Stimulated activated CD8-positive, alpha-beta memory T cell treated with anti-CD3 and anti-CD28 coated beads, Interleukin-2, amount 100 ng/mL, for 48 hours (primary cell): Measurements from ENCODE around the gene PYROXD2.

ENCODE experiments used
- DNase-seq, 2 donors: peaks; one replicate each; pipeline ENCODE4 v3.0.0-alpha.2; 2020; ENCODE audit warnings: low read depth in 2 of 2

The PYROXD2 gene

DNA sequence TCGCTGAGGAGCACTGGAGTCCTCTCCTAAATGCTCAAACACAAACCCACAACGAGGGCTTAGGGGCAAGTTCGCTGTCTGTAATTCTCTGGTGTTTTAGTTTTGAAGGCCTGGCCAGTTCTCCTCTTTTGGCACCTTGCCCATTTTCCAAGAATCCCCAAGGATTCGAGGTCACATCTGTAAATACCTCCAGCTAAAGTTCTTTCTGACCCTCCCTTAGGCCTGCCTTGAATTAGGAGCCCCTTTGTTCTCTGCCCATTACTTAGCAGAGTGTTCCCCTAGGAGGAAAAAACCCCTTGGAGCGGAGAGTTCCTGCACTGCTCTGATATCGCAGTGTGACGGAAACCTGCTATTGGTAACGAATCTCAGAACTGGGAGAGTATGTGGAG, 743 bp upstream of the PYROXD2 start:
- no peak for DNase-seq

DNA sequence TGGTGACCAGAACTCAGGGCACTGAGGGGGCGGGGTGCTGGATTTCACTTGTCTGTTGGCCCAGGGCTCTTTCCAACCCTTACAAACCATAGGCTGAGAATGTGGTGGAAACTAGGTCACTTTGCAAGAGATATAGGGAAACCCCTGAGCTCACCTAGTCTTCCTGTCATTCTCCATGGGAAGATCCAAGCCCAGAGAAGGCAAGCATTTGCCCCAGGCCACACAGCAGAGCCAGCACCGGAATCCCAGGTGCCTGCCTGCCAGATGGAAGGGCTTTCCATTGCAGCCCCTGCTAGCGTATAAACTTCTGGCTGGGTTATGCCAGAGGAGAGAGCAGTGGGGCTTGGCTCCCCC, 427 bp downstream of the PYROXD2 start:
- DNase-seq, result no peak

DNA sequence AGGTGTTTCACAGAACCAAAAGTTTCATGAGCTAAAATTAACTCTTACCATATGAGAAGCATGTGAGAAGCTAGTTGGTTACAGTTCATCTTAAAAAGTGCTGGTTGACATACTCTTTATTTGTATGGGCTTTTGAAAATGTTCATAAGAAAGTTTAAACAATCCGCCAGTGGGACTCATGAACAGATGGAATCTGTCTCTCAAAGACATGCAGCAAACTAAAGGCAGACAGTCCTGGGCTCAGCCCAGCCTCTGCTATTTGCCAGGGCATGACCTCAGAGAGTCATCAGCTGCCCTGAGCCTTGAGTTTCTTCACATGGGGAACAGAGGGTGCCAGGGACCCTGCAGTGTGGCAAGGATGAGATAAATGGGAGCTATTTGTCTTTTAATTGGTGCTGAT, 3.2 kb downstream of the PYROXD2 start:
- no peak for DNase-seq

DNA sequence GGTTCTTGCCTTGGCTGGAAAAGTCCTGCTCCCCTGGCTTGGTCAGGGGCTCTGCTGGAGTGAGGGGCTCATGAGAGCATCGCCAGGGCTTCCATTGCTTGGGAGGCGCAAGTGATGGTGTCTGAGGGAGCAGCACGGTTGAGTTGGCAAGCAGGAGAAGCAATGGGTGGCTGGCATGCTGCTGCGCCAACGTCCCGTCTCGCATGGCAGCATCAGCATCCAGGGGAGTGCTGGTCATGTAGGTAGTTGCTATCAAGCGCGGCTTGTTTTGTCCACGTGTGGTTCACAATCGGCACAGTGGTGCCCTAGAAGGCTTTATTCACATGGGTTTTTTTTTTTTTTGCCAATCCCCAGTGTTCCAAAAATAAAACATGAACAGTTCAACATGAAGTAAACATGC, 3.8 kb downstream of the PYROXD2 start:
- DNase-seq, result no peak

DNA sequence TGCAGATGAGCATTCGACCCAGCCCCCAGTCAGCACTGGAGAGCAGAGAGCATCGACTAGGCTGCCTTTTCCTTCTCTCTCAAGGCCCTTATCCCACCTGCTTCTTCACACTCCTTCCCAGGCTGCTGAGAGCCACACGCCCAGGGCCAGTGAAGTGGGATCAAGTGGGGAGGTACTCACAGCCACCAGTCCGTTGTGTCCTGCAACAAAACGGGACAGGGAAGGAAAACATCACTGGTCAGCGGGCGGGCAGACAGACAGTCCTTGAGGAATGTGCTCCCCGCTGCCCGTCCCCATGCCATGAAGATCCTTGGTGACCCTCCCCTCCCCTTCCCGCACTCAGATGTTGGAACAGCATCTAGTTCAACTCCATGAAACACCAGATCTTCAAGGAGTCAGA, 4.2 kb downstream of the PYROXD2 start:
- no peak for DNase-seq

DNA sequence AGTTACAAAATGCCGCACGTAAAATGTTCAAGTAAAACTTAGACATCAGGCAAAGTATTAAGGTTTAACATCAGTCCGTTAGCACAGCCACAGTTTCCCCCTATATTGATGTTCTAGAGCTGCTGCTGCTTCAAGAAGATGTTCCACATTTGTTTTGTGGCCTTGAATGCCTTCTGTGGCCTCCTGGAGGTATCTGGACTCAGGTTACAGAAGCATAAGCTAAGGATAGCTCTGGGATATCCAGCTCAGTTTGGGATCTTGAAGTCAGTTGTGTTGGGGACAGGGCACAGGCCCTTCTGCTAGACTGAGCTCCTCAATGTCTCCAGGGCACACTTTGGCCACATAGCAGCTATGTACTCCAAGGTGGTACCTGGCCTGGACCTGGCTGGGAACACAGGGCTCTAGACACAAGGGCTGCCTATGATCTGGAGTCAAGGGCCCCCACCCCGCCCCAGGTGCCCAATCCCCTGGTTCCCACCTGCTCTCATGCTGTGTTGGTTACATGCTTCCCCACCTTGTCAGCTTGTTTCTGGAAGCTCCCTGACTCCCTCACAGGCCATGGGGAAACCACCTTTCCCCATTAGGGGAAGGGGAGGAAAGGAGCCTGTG, 4.7 kb downstream of the PYROXD2 start:
- no peak for DNase-seq

DNA sequence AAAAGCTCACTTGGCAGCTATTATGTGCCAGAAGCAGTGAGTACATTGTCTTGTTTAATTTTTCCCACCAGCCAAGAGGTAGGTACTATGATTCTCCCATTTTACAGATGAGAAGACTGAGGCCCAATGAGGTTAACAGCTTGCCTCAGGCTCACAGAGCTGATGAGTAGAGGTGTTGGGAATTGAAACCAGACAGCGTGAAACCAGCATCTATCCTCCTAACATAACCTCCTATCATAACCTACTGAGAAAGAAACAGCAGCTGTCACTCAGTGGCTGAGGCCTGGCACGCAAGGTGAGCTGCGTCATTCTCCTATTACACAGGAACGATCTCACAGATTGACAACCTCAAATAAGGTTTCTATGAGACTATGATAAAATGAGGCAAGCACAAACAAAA, 6.2 kb downstream of the PYROXD2 start:
- no peak for DNase-seq

DNA sequence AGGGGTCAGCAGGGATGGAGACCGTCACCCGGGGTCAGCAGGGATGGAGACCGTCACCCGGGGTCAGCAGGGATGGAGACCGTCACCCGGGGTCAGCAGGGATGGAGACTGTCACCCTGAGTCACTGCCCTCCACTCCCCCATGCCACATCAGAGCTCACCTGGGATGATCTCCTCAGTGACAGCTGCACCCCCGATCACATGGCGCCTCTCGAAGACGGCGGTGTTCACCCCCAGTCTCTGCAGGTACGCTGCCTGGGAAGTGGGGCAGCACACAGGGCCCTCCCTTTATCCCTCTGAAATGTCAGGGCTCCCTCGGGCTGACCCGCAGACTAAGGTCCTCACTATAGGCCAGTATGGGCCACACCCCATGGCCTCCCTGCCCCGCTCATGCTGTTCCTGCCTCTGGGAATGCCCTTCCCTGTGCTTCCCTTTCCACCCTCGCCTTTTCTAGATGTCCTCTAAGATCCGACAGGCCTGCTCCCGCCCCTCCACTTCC, 7.2 kb downstream of the PYROXD2 start:
- no peak for DNase-seq

DNA sequence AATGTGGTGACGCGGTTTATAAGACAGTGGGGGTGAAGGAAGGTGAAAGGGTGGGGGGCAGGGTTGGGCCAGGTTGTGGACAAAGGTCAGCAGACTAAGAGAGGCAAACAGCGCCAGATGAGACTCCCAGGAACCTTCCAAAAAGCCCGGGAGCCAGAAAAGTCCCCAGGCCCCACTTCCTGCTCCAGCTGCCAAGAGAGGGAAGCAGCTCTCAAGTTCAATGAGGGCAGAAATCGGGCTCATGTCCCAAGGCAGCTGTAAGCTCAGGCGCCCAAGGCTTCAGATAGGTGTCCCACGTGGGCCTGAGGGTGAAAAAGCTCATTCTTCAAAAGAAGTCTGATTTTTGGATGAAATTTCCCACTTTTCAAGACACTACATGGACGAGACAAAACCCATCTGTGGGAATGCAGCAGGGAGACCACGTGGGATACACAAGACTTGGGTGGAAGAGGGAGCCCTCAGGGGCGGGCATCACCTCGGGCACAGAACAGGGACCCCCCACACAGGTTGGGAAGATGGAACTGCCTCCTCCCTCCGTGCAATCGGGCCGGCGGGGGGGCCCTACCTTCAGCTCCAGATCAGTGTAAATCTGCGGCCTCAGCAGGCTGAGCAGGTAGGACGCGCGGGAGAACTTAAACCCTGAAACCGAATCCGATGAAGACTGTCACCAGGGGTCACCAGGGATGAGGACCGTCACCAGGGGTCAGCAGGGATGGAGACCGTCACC, 7.8 kb downstream of the PYROXD2 start:
- no peak for DNase-seq

DNA sequence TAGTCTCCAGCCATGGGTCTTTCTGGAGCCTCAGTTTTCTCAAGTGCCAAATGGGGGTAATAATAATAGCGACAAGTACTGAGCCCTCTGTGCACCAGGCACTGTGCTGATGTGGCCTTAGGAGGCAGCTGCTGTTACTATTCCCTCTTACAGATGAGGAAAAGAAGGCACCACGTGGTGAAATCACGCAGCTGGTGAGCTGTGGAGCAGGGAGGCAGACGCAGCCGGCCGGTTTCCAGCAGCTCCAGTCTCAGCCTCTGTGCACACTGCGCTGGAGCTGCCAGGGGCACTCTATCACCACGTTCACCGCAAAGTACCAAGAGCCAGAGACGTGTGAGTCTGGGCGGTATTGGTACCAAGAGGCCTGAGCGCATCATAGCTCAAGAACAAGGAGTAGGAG, 9.6 kb downstream of the PYROXD2 start:
- no peak for DNase-seq

DNA sequence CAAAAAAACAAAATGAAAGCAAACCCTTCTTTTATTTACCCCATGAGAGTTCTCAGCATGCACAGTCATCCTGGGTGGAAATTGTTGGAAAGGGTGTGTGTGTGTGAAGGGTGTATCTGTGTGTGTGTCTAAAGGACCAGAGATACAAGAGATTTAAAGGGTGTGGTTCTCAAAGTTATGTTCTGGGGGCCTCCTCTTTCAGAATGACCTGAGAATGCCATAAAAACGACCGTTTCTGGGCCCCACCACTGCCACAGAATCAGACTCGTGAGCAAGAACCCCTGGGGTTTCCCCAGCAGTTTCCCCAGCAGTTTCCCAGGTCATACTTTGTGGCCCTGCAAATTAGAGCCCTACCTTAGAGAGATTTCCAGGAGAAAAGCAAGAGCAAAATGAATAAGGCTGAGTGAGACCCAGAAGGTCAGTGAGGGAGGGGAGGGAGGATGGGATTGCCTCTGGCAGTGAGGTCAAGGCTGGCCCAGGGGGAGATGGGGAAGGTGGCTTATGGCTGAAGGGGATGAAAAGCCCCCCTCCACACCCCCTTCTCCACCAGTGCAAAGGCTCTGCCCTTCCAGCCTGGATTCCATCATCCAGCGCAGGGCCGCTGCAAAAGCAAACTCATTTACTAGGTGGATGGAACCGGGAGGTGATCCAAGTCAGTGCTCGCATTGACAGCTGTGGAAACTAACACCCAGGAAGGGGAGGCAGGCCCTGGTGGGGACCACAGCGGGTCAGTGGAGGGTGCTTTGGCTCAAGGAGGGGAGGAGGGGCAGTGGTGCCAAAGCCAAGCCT, 10.2 kb downstream of the PYROXD2 start:
- peak in 1 of 2 donors; percentile 6 for DNase-seq

DNA sequence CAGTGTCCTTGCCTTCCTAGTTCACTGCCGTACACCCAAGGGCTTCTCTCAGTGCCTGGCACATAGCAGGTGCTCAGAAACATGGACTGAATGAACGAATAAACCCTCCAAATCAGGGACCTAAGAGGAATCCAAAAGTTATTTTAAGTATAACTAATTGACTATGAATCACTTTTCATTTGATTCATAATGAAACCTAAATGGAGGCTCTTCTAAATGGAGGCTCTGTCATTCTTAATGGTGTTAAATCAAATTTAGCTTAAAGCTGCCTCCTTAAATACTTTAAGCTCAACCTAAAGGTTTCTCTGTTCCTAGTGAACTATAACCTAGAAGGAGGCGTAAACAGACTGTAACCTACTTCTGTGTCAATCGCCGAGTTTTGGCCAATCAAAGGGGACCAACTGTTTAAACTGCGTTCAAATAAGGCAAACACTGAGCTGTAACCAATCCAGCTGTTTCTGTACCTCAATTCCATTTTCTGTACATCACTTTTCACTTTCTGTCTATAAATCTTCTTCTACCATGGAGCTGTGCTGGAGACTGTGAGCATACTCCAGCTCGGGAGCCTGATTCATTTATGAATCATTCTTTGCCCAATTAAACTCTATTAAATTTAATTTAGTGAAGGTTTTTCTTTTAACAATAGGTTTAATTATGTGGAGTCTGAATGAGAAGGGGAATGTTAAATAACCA, 11.0 kb downstream of the PYROXD2 start:
- no peak for DNase-seq

DNA sequence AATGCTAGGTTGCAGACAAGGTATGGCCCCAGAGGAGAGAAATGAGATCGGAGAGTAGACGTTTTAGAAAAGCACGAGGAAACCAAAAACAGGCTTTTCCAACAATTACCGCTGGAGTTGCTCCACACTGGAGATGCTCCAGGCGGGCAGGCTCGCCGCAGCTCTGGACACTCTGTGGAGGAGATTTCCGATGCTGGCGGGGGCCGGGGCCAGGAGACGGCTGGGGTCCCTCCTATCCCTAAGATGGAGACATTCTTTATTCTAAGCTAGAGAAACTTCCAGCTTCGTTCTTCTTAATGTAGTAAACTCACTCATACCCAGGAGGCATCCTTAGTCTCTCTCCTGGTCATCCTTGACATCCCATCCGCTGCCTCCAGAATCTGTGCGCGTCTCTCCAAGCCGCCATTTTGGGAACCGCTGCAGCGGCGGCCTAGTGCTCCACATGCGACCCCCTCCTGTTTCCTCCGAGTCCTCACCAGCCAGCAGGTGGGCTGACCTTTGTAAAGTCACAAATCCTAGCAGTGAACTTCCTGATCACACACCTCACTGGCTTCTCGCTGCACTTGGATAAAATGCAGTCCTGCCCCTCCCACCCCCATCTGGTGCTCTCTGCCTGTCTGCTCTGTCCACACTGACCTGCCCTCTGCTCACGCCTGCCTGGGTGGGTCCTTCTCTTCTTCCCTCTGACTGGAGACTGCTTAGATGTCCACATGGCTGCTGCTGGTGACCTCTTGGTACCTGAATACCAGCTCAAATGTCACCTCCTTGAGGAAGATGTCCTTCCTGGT, 11.9 kb downstream of the PYROXD2 start:
- no peak for DNase-seq

DNA sequence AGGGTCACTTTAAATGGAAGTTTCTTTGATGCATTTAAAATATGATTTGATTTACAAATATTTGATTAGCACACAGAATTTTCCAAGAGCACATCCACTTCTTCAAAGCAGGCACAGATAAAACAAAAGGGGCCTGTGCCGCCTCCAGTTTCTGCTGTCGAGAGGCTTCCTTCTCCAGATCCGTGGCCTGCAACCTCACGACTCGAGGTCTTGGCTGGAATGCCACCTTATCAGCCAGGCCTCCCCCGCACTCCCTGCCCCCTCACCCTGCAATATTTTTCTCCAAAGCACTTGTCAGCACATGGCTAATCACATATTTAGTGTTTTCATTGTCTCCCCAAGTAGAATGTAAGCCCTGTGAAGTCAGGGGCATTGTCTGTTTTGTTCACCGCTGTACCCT, 12.5 kb downstream of the PYROXD2 start:
- DNase-seq, result no peak

DNA sequence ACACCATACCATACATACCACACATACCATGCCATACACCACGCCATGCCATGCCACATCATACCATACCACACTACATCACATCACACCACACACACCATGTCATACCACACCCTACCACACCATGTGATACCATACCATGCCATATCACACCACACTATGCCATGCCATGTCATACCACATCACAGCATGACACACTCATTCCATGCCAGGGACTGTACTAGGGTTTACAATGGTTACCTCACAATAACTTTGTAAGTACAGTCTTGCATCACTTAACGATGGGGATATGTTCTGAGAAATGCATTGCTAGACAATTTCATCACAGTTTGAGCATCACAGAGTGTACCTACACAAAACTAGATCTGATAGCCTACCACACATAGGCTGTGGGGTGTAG, 14.5 kb downstream of the PYROXD2 start:
- no peak for DNase-seq

DNA sequence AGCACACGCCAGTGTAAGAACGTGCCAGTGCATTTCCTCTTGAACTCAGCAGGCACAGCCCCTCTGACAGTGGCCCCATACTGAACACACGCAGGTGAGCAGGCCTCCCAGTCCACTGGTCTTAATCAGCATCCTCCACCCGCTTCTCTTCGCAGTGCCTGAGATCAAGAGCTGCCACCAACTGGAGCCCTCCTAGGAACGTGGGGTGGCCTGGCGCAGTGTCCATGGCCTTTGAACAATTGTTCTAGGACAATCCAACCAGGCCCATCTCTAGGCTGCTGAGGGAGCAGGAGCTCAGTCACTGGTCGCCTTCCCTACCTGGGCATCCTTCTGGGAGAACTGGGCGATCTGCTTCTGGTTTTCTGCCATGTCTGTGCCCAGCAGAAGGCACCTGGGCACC, 15.2 kb downstream of the PYROXD2 start:
- no peak for DNase-seq

DNA sequence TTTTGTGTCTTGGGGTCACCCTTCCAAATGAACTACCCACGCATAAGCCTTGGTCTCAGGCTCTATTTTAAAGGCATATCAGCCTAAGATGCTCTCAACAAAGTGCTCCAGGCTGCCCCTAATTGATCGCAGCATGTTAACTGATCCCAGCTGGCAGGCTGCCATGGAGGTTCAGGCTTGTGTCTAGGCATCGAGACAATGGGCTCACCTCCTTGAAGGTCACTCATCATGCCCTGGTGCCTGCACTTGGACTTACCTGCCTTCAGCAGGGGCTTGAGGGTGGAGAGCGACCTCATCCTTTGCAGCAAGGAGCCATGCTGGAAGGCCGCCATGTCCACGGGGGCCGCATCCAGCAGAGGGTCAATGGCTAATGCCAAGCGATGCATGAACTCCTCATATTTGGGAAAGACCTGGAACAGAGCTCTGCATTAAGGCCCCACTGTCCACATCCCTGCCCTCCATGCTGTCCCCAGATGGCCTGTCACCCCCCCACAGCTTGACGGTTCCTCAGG, 17.8 kb downstream of the PYROXD2 start:
- no peak for DNase-seq

DNA sequence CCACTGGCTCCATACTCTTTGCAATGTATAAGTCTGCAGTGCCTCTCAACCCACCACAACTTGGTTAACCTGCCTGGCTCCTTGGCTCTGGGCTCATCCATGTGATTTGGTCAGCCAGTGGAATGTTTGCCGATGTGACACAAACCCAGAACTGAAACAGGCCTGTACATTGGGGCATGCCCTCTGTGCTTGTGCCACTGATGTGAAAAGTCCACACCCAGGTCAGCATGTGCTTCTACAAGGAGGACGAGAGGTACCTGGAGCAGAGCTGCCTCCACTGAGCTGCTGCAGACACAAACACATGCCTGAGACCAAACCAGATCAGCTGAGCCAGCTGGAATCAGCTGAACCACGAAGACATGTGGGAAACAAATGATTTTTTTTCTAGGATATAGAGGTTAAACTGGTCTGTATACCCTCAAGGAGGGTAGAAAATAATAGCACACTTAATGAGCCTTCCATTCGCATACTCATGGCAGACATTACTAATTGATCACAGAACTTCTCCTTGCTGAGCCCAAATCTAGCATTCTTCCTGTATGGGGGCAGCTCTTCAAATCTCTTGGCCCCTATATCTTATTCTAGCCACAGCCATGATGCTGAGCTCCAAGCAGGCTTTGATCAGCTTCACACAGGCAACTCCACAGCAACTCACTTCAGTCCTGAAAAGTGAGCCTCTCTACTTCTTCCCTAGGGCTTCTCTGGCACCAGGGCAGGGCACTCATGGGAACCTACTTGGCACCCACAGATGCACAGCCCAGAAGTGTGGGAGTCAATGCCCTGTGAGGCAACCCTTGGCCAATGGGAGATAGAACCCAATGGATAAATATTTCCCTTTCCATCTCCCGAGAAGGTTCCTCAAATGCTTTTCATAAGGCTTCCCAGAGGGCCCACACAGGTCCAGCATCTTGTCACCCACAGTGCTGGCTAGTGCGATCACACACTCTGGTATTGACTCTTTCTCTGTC, 18.6 kb downstream of the PYROXD2 start:
- DNase-seq, result no peak

DNA sequence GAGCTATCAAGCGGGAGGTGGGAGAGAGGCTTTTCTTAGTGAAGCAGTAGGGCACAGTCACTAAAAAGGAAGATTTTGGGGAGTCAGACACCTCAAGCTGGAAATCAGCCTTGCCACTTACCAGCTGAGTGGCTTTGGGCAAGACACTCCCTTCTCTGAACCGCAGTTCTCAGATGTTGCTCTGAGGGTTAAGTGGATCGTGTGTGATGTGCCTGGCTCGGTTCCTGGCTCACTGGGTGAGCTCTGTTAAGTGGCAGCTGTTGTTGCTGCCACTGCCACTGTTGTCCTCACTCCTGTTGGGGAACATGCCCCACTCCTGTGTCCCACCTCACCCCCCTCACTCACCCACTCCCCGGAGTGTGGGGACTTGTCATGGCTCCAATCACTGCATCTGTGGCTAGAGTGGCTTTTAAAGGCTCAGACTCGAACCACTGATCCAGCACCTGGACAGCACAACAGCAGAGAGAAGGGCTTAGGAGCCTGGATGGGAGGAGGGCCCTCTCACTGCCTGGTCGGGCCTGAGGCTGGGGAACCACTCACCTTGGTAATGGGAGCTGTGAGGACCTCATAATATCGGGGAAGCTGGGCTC, 20.0 kb downstream of the PYROXD2 start:
- DNase-seq, result no peak

DNA sequence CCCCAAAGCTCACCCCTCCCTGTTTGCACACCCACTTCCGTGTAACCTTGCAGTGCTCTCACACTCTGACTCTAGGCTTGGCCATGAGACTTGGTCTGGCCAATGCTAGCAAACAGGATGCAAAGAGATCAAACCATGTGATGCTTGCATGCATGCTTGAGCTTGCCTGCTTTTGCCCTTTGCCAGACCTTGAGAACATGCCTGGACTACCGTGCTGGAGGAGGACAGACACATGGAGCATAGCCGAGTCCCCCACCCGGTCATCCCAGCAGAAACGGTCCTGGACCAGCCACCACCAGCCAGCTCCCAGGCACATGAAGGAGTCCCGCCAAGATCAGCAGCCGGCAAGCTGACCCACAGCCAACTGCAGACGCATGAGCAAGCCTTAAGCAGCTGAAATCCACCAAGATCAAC, 23.4 kb downstream of the PYROXD2 start:
- no peak for DNase-seq
